K562 (cell line): Measurements from ENCODE around the gene RBM4B. TPM values are rescaled to one million over a fixed set of nuclear protein-coding genes. Genes with fewer than 3 reads are reported as not detected.

Experiments
- ARID4B ChIP-seq: sonication (generic); formaldehyde crosslinking; IDR thresholded peaks from 2 replicates; pipeline ENCODE4 v1.8.0; 2022; ENCODE audit warnings: mild to moderate bottlenecking, missing genetic modification reagents
- E4F1 ChIP-seq: fragments of 250-450 bp; sonication (Bioruptor Pico); IDR thresholded peaks from 2 replicates; pipeline ENCODE4 v1.5.0; 2021; ENCODE audit warnings: mild to moderate bottlenecking, borderline replicate concordance
- MEF2A ChIP-seq: IDR thresholded peaks from 2 replicates; pipeline ENCODE4 v1.6.1; 2011; ENCODE audit warnings: low read depth, mild to moderate bottlenecking, low read length, moderate library complexity; ENCODE audit not compliant: control insufficient read depth
- NUFIP1 ChIP-seq: fragments of 450-650 bp; IDR thresholded peaks from 2 replicates; pipeline ENCODE4 v1.6.1; 2018; ENCODE audit not compliant: partially characterized antibody
- RBM22 ChIP-seq: fragments of 200-400 bp; formaldehyde crosslinking; IDR thresholded peaks from 2 replicates; pipeline ENCODE4 v1.6.1; 2018; ENCODE audit warnings: low read length, low read depth; ENCODE audit not compliant: poor library complexity, severe bottlenecking
- TARDBP ChIP-seq: fragments of 450-650 bp; IDR thresholded peaks from 2 replicates; pipeline ENCODE4 v1.6.1; 2016
- polyA plus RNA-seq, 8 experiments: library from polyadenylated mRNA; depleted of rRNA in 4 of 8; stranded (reverse) in 5 of 8; unstranded in 3 of 8; fragments of >200 nt; fragmentation: Nextera tagmentation in 2 of 8; fragmentation: Illumina TruSeq in 1 of 8; extraction: Ambion mirVana in 2 of 8; extraction: Trizol in 1 of 8; gene quantifications; 2 replicates each; pipeline versions ENCODE4 v1.2.1 to v1.2.3, GENCODE V29; 2011 to 2014; ENCODE audit warnings: inconsistent platforms in 1 of 8, missing spikeins in 1 of 8
- total RNA-seq, 7 experiments: library from RNA; depleted of rRNA in 6 of 7; stranded (reverse); fragments of >200 nt in 6 of 7; fragmentation: Illumina TruSeq in 2 of 7; extraction: Trizol in 2 of 7; gene quantifications; 2 replicates each; pipeline versions ENCODE4 v1.2.1 to v1.2.3, GENCODE V29; 2011 to 2021; ENCODE audit warnings: low replicate concordance in 1 of 7

RBM4B gene
- total and polyA plus RNA-seq, 9 of the 15 experiments (the other 6 are each of a cell fraction or from before 2014, with no cell fraction given) = 14.6 to 39.9 (median 23.3) TPM

DNA sequence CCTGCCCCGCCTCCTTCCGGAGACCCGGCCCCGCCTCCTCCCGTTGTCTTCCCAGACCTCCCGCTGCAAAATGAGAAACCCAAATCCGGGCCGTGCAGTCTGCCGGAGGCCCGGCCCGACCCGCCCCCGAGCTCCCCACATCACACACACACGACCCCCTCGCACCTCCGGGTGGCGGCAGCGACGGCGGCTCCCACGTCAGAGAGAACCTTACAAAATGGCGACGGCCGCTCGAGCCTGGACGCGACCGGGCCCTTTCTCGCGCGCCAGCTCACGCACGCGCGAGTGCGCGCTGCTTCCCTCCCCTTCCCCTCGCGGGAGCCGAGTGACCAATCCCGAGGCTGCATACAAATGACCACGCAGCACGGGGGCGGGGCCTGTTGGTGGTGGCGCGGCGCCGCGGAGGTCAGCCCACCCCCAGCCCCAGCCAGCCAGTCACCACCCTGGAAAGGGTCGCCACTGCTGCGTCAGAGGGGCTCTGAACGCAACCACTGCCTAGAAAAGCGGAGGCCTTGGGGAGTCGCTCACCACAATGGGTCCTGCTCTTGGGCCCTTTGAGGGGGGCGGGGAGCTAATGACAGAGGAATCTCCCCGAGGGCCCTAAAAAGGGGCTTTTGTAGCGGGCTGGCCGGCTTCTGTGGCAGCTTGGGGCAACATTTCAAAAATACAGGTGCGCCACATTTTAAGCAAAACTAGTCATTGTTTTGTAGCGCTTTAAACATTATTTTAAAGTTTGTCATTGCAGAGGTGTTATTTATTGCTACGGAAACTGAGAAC is at the start of gene RBM4B (continued):
- TF ChIP-seq ARID4B (peak; percentile 85), NUFIP1 (no peak), E4F1 (CRISPR knock-in tag) (no peak), RBM22 (peak; percentile 21), TARDBP (peak; percentile 49; the same call in 1 of the 2 replicates), MEF2A (no peak)
- TF ChIP-seq, all 486 proteins: peak for 124
